SK-N-DZ (cell line): ENCODE results near the gene TMEM184A.

Experiments
- DNase-seq: peaks from one replicate; pipeline ENCODE4 v3.0.0-alpha.2; 2015; ENCODE audit warnings: low spot score

TMEM184A gene

GRCh38 chr7:1503816-1504775, 51.9 kb downstream of the TMEM184A start, which contains the start of gene INTS1:
INTS1 (minus strand) TSS chr7:1504389; CDS start chr7:1503960, 429 bp downstream.
- peak; percentile 89 for DNase-seq

DNA sequence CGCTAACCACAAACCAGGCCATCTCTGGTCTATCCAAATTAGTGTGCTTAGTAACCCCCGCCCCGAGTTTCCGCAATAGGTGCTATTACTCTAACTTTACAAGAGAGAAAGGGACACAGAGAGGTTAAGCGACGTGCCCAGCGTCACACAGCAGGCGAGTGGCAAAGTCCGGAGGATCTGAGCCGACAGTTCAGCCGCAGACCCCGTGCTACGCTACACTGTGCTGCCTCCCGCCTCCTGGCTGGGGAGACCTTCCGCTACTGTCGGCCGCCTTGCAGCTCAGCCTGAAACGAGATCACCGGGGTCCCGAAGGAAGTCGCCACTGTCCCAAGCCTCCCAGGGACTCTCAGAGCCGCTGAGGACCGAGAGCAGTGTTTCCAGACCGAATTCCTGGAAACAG, 52.6 kb downstream of the TMEM184A start:
- no peak for DNase-seq

DNA sequence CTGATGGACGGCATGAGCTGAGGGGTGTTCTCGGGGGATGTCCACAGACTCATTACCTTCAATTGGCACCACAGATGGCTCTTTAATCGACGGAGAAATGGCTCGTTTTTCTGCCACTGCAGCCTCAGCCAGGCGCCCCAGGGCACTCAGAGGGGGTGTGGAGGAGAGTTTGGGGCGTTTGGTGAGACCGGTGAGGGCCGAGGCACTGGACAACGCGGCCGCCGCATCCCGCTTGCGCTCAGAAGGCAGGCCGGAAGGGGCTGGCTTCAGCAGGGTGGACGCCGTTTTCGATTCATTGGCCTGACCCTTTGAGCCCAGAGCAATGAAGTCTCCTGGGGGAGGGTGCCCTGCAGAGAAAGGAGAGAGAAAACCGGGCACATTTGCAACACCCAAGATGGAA, 53.2 kb downstream of the TMEM184A start:
- no peak for DNase-seq

DNA sequence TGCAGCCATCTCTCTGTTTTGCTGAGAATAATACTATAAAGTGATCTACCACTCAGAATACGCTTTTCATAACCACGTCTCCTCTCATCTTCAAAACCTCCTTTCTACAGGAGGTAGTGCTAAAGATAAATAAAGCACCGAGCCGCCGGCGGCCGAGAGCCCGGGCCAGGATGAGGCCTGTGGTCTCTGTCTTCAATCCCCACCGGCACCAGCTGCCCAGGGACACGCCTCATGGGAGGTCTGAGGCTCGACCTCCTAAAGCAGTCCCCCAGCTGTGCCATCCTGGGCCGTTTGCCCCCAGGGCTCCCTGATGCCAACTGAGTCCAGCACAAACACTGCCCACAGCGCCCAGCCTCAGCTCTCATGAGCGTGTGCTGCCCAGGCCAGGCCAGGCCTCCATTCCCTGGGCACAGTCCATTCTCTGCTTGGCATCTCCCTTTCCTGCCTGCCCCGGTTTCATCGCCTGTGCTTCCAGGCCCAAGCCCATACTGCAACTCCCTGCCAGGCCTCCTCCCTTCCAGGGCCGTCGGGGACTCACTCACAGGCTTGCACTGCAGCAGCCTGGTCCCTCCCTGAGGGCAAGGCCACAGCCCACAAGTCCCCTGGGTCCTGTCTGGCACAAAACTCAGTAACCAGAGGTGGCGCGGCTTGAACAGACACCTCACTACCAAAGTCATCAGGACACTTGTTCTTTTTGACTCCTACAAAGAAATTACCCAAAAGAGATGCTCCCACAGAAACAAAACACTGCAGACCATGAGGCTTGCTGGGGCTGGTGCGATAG, 54.3 kb downstream of the TMEM184A start:
- no peak for DNase-seq

DNA sequence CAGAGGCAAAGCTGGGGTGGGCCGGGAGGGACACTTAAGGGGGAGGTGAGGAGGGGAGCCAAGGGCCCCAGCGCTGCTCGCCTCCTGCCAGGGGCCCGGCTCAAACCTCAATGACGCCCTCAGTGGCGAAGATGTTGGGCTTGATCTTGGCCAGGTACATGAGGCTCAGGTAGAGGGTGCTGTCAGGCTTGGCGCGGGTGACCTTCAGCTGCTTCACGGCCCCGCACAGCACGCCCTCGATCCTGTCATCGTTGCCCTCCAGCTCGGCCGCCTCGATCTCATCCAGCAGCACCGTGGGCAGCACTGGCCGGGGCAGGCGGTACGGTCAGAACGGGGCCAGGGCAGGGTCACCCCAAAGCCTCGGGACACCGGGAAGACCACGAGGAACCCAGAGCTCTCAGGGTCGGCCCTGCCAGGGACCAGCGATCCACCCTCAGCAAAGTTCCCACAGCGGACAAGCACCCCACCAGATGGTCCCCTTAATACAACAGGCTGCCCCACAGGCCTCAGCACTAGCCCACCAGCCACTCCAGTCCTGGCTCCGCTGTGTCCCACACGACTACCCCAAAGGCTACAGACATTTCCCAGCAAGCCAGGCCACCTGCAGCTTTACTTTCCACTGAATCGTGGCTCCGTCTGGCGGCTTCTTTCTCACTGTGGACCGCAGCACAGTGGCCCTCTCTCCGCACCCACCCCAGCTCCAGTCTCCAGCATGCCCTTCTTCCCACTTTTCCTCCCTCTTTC, 55.8 kb downstream of the TMEM184A start:
- DNase-seq, result no peak

GRCh38 chr7:1499367-1500029, 56.5 kb downstream of the TMEM184A start:
- DNase-seq, result no peak

- DNase-seq, result no peak
Observed at GRCh38 chr7:1498370-1499305, 57.4 kb downstream of the TMEM184A start.

- DNase-seq, result no peak
Observed at GRCh38 chr7:1497293-1497927, 58.6 kb downstream of the TMEM184A start.

DNA sequence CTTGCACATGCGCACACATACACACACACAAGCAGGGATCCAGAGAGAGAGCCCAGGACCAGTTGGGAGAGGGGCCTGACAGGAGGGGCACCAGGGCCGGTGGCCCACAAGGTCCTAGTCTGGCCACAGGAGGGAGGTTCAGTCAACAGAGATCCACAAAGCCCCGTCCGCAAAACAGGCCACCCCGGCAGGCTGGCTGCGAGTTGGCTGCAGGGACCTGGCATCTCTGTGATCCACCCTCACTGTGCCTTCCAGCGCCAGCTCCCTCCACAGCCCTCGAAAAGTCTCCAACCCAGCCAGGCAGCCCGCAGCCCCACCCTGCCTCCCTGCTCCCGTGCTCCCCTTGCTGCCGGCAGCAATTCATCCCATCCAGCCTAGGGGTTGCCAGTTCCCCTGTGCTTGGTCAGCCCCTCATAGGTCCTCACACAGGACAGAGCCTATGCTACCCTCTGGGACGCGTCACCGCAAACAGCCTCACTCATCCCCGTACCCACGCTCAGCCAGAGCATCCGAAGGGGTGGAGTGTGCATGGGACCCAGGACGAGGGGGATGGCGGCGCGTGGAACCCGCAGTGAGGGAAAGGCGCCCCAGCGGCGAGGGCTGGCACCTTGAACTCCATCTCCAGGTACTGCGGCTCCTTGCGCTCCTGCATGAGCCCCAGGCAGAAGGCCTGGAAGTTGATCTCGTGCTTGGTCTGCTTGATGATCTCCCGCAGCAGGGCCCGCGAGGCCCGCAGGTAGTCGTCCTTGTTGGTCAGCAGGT, 59.3 kb downstream of the TMEM184A start:
- DNase-seq, result no peak

DNA sequence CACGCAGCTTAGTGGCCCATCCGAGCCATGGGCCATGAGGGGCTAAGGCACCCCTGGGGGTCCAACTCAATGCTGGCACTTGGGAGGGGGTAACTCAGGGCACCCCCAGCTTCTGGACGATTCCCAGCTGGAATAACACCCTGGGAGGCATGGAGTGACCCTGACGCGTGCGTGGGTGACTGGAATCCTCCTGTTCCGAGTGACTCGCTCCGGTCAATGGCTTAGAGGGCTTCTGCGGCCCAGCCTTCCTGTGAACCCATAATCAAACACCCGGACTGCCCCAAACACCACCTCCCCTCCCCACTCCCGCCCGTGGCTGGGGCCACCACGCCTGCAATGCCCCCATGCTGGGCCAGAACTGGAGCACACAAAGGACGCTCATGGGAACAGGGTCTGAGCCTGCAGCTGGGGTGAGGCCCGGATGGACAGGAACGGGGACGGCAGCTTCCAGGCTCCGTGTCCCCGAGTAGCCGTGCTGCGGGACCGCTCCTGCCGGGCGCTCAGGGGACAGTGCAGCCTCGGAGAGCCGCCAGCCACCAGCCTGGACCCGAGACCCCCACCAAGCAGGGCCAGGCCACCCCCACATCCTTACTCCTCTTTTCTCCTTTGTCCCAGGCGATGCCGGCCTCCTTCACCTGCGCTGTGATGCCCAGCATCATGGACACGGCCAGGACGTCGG, 60.3 kb downstream of the TMEM184A start:
- DNase-seq, result no peak

- DNase-seq, result no peak
Observed at GRCh38 chr7:1494866-1495563, 61.0 kb downstream of the TMEM184A start.

- DNase-seq, result no peak
Observed at GRCh38 chr7:1494447-1494846, 61.6 kb downstream of the TMEM184A start.

DNA sequence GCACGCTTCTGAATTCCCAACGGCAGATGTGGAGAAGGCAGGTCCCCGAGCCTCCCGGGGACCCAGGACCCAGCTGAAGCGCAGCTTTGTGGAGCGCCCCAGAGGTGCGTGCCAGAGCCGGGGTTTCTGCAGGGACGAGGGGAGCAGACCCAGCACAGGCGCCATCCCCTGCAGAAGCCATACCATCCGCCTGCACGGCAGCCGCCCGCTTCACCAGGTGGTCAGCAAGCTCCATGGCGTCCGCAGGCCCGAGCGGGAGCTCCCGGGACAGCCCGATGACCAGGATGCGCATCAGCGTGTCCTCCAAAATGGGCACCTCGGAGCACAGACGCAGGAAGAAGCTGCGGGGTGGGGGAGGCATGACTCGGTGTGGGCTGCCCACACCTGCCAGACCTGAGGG, 62.4 kb downstream of the TMEM184A start:
- no peak for DNase-seq

DNA sequence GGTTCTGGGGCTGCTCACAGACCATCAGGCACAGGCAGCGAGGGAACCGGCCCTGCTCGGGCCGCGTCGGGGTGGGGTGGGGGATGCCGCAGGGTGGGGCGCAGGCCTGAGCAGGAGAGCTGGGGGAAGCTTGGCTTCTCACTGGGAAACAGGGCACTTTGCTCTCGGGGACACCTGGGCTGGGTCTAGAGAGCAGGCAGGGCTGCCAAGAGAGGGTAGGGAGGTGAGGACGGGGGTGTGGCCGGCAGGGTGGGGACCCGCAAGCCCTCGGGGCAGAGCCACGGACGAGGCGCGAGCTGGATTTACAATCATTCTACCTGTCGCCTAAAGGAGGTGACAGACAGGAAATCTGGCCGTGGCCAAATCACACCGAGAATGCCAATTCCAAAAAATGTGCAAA, 62.9 kb downstream of the TMEM184A start:
- no peak for DNase-seq

DNA sequence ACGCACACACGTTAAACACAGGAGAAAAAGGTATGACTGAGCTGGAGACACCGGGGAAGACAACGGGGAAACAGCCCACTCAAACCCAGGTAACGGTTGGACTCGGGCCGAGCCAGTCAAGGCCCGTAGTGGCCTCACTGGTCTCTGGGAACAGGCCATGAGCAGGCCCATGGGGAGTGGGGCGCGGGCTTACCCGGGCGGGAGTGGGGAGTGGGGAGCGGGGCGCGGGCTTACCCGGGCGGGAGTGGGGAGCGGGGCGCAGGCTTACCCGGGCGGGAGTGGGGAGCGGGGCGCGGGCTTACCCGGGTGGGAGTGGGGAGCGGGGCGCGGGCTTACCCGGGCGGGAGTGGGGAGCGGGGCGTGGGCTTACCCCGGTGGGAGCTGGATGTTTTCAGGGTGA, 63.4 kb downstream of the TMEM184A start:
- DNase-seq, result no peak
